ENCODE measurements around the gene UBE2M.
"Not testable (repeated sequence)": the region's sequence is repeated elsewhere in the genome, so short reads cannot be mapped to it uniquely, and the experiment has no call there.

UBE2M gene

GRCh38 chr19:58543826-58544590, 14.4 kb downstream of the UBE2M start, which contains the start of gene TRIM28:
TRIM28 (plus strand) TSS chr19:58544064; CDS start chr19:58544758, 694 bp downstream.
- DNase-seq, result peak; percentile 100
- peak within 1 kb of the TSS; percentile 86 for H4K8ac ChIP-seq (ENCODE audit: low read length)
- H3K79me1 ChIP-seq (replicated peaks; ENCODE audit: low read length, poor library complexity, severe bottlenecking), result peaks cover 2% of the 10 kb centered on the region
- peaks cover 20% of the 10 kb centered on the region for H3K4me1 ChIP-seq (ENCODE audit: control insufficient read depth, insufficient read depth, low read depth, low read length)
- H2BK5ac ChIP-seq (ENCODE audit: low read depth, low read length, poor library complexity, severe bottlenecking), result peak within 1 kb of the TSS; percentile 74
- H2AK5ac ChIP-seq (ENCODE audit: low read length, severe bottlenecking), result no peak within 1 kb of the TSS
- no peaks in the 10 kb centered on the region for H3K9me3 ChIP-seq (ENCODE audit: control insufficient read depth, low read length)
- WGBS, result under 1% methylated on average over 38 of the region's 73 CpGs
- peak within 1 kb of the TSS; percentile 95 to 100 for H3K18ac ChIP-seq (ENCODE audit: low read depth in 1 of 2, low read length in 2 of 2)
- peak within 1 kb of the TSS; percentile 65 for H3K4me2 ChIP-seq (ENCODE audit: low read length, poor library complexity, severe bottlenecking)
- peak within 1 kb of the TSS; percentile 54 for H2BK120ac ChIP-seq (ENCODE audit: low read depth, low read length)
- peak within 1 kb of the TSS; percentile 88 to 96 for H3K4me3 ChIP-seq (ENCODE audit: insufficient read depth in 1 of 2, low read depth in 1 of 2, low read length in 2 of 2)
- peak within 1 kb of the TSS; percentile 94 for H4K91ac ChIP-seq (ENCODE audit: low read length)
- peak within 1 kb of the TSS; percentile 99 for H2BK15ac ChIP-seq (ENCODE audit: low read depth, poor library complexity, severe bottlenecking)
- H3K14ac ChIP-seq (ENCODE audit: low read length in 2 of 2), result peak within 1 kb of the TSS in 1 of 2 experiments; percentile 96
- peak within 1 kb of the TSS; percentile 86 to 96 for H3K23ac ChIP-seq (ENCODE audit: low read length in 2 of 2)
- peak within 1 kb of the TSS; percentile 81 for H2AFZ ChIP-seq (ENCODE audit: low read depth, low read length)
- H3K4ac ChIP-seq (ENCODE audit: low read depth in 1 of 2, low read length in 2 of 2), result peak within 1 kb of the TSS; percentile 73 to 96
- peak within 1 kb of the TSS; percentile 94 for H3K9ac ChIP-seq (ENCODE audit: low read length)
- H2BK12ac ChIP-seq (ENCODE audit: low read length in 2 of 2), result peak within 1 kb of the TSS in 1 of 2 experiments; percentile 72
- H3K27ac ChIP-seq (ENCODE audit: low read length, poor library complexity, severe bottlenecking), result peak within 1 kb of the TSS; percentile 87
- H3K27me3 ChIP-seq (ENCODE audit: control insufficient read depth in 1 of 2, insufficient read depth in 1 of 2, low read length in 2 of 2), result peaks cover 12 to 24% of the 10 kb centered on the region in 2 experiments
- peaks cover 31 to 33% of the 10 kb centered on the region in 2 experiments for H3K36me3 ChIP-seq (ENCODE audit: control insufficient read depth in 1 of 2, insufficient read depth in 2 of 2, low read depth in 1 of 2, low read length in 2 of 2)

GRCh38 chr19:58542641-58543372, 15.6 kb downstream of the UBE2M start:
- H2AK5ac ChIP-seq (ENCODE audit: low read length, severe bottlenecking); H4K91ac ChIP-seq (ENCODE audit: low read length); DNase-seq; H4K8ac ChIP-seq (ENCODE audit: low read length); H3K4ac ChIP-seq (ENCODE audit: low read depth in 1 of 2, low read length in 2 of 2); H3K27ac ChIP-seq (ENCODE audit: low read length, poor library complexity, severe bottlenecking); H2BK5ac ChIP-seq (ENCODE audit: low read depth, low read length, poor library complexity, severe bottlenecking); H3K4me3 ChIP-seq (ENCODE audit: insufficient read depth in 1 of 2, low read depth in 1 of 2, low read length in 2 of 2); H3K23ac ChIP-seq (ENCODE audit: low read length in 2 of 2); H3K79me1 ChIP-seq (replicated peaks; ENCODE audit: low read length, poor library complexity, severe bottlenecking); H3K14ac ChIP-seq (ENCODE audit: low read length in 2 of 2); H3K9me3 ChIP-seq (ENCODE audit: control insufficient read depth, low read length); H2BK15ac ChIP-seq (ENCODE audit: low read depth, poor library complexity, severe bottlenecking); H3K4me2 ChIP-seq (ENCODE audit: low read length, poor library complexity, severe bottlenecking); H3K18ac ChIP-seq (ENCODE audit: low read depth in 1 of 2, low read length in 2 of 2); H2AFZ ChIP-seq (ENCODE audit: low read depth, low read length): not testable (repeated sequence)
- Histone ChIP-seq H2BK12ac (ENCODE audit: low read length in 2 of 2) (peak overlapping the region in 1 of 2 experiments; percentile 61), H3K27me3 (ENCODE audit: control insufficient read depth in 1 of 2, insufficient read depth in 1 of 2, low read length in 2 of 2) (peaks cover 24 to 29% of the 10 kb centered on the region in 2 experiments), H2BK120ac (ENCODE audit: low read depth, low read length) (peak overlapping the region; percentile 2), H3K4me1 (ENCODE audit: control insufficient read depth, insufficient read depth, low read depth, low read length) (peaks cover 23% of the 10 kb centered on the region), H3K9ac (ENCODE audit: low read length) (peak overlapping the region; percentile 94), H3K36me3 (ENCODE audit: control insufficient read depth in 1 of 2, insufficient read depth in 2 of 2, low read depth in 1 of 2, low read length in 2 of 2) (peaks cover 20 to 21% of the 10 kb centered on the region in 2 experiments)
- WGBS, result 91% methylated on average over 17 of the region's 18 CpGs

- not testable (repeated sequence) for H3K4ac ChIP-seq (ENCODE audit: low read depth in 1 of 2, low read length in 2 of 2); H3K9ac ChIP-seq (ENCODE audit: low read length); H3K9me3 ChIP-seq (ENCODE audit: control insufficient read depth, low read length); H2AK5ac ChIP-seq (ENCODE audit: low read length, severe bottlenecking); H2BK120ac ChIP-seq (ENCODE audit: low read depth, low read length); H3K18ac ChIP-seq (ENCODE audit: low read depth in 1 of 2, low read length in 2 of 2); H2BK12ac ChIP-seq (ENCODE audit: low read length in 2 of 2); H2BK15ac ChIP-seq (ENCODE audit: low read depth, poor library complexity, severe bottlenecking); H3K4me2 ChIP-seq (ENCODE audit: low read length, poor library complexity, severe bottlenecking); H4K8ac ChIP-seq (ENCODE audit: low read length); H3K79me1 ChIP-seq (replicated peaks; ENCODE audit: low read length, poor library complexity, severe bottlenecking); H3K4me1 ChIP-seq (ENCODE audit: control insufficient read depth, insufficient read depth, low read depth, low read length); H3K4me3 ChIP-seq (ENCODE audit: insufficient read depth in 1 of 2, low read depth in 1 of 2, low read length in 2 of 2); H2AFZ ChIP-seq (ENCODE audit: low read depth, low read length); H3K23ac ChIP-seq (ENCODE audit: low read length in 2 of 2); H3K36me3 ChIP-seq (ENCODE audit: control insufficient read depth in 1 of 2, insufficient read depth in 2 of 2, low read depth in 1 of 2, low read length in 2 of 2); H2BK5ac ChIP-seq (ENCODE audit: low read depth, low read length, poor library complexity, severe bottlenecking); H3K27ac ChIP-seq (ENCODE audit: low read length, poor library complexity, severe bottlenecking); DNase-seq; H3K14ac ChIP-seq (ENCODE audit: low read length in 2 of 2)
- Histone ChIP-seq H4K91ac (ENCODE audit: low read length) (peak overlapping the region; percentile 21), H3K27me3 (ENCODE audit: control insufficient read depth in 1 of 2, insufficient read depth in 1 of 2, low read length in 2 of 2) (peaks cover 29 to 44% of the 10 kb centered on the region in 2 experiments)
Measured at GRCh38 chr19:58539169-58539559, 19.2 kb downstream of the UBE2M start.

All from mesenchymal stem cell (in vitro differentiated cells and primary cell).